HG03378 (cell line): ENCODE measurements around the gene TBL1X.
"Not testable (repeated sequence)": the region's sequence is repeated elsewhere in the genome, so short reads cannot be mapped to it uniquely, and the experiment has no call there.

Experiments
- ATAC-seq: cut with Tn5 transposase; IDR thresholded peaks from one replicate; pipeline ENCODE4 v1.9.1; 2021; ENCODE audit warnings: mild to moderate bottlenecking, moderate library complexity; ENCODE audit not compliant: unreplicated experiment

Gene TBL1X

DNA sequence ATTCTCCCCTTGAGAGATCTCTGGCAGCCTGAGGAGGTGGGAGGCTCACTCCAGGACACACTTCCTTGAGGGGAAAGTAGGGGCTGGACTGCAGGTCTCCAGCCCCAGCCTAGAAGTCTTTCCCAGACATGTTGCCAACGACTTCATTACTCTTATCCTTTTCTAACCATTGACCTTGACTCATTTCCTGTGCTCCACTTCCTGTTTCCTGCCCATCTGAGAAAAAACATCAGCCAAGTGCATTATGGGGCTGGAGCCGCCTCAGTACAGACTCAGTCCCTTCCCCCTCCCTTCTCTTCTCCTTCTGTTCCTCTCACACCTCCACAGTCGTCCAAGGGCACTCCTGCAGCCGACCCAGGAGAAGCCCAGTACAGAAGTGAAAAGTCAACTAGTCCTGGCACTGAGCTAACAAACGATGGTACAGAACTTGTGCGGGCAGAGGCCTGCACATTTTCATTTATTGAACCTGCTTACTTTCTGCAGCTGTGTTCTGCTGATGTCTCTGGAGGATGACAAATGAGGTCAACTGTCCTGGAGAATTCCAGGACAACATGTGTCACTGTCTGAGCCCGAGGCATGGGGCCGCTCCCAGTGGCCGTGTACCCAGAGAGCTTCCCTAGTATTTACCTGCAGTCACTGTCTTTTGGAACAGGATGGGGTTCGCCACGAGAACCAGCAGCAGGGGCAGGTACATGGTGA is 280.7 kb downstream of the TBL1X start:
- ATAC-seq = no peak

DNA sequence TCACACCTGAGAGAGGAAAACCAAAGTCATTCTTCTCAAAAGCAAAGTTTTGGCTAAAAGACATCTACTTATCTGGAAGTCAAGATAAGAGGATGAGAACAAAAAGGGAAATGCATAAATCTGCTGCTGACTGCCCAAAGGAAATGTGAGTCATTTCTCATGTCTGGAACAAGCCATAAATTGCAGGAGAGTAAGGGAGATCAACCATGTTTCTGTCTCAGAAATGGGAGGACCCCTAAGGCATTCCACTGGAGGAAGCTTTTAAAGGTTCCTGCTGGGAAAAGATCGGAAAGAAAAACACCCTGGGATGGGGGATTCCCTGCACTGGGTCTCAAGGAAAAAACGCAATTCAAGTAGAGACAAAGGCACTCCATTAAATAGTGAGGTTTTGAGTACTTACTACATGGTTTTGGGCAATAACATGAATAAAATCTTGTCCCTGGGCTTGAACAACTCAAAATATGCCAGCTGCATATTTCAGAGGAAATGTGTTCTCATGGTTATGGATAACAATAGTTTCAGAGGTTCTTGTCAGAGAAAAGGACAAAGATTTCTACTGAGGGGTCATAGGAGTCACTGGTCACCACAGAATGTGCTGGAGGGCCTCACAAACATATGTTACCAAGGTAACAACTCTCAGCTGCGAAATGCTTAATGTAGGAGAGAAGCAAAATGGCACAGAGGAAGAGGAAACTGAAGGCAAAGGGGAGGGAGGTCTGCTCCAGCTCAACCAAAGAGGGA is 281.5 kb downstream of the TBL1X start:
- no peak for ATAC-seq

DNA sequence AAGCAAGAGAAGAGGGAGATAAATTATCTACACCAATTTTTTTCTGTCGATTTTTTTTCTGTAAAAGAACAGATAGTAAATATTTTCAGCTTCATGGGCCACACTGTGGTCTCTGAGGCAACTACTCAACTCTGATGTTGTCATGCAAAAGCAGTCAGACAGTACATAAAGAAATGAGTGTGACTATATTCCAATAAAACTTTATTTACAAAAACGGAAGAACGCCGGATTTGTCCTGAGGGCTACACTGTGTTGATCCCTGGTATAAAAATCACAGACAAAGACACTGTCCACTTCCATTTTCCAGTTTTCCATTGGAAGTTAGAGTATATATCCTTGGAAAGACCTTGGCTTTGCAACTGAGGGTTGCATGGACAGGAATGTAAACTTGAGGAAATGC is 282.8 kb downstream of the TBL1X start:
- no peak for ATAC-seq

DNA sequence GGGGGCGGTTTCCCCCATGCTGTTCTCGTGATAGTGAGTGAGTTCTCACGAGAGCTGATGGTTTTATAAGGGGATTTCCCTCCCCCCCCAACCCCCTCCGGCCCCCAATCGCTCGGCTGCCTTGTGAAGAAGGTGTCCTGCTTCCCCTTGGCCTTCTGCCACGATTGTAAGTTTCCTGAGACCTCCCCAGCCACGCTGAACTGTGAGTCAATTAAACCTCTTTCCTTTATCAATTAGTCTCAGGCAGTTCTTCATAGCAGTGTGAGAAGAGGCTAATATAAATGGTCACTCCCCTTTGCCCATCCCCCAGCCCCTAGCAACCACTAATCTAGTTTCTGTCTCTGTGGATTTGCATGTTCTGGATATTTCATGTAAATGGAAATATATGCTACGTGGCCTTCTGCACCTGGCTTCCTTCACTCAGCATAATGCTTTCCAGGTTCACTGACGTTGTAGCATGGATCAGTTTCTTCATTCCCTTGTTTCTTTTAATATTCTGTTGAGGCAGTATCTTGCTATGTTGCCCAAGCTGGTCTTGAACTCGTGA is 284.4 kb downstream of the TBL1X start:
- ATAC-seq = no peak

DNA sequence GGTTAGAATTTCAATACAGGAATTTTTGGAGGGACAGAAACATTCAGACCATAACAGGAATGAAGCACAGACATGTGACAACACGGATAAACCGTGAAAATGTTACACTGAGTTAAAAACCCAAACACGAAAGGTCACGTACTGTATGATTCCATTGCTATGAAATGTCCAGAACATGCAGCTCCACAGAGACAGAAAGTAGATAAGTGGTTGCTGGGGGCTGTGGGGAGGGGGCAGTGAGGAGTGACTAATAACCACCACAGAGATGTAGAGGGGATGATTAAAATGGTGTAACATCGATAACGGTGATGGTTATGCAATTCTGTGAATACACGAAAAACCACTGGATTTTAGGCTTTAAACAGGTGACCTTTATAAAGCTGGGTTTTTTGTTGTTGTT is 292.5 kb downstream of the TBL1X start:
- ATAC-seq = no peak

DNA sequence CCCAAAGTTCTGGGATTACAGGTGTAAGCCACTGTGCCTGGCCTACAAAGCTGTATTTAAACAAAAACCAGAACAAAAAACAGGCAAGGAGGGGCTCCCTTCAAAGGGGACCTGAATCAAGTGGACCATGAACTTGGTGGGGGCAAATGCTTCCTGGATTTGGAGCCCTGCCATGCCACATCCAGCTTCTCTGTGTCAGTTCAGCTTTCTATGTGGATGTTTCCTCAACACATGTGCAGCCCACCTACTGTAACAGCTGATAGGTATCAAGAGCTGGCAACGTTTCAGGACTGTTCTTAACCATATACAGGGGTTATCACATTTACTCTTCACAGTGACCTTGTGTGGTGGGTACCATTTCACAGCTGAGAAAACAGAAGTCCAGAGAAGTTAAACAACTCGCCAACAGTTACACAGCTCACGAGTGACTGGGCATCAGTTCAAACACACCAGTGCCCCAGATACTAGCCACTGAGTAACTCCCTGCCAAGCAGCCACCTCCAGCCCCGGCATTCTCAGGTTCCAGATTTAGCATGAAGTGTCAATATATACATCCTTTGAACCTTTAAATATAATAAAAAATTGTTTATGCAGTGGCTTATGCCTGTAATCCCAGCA is 293.3 kb downstream of the TBL1X start:
- no peak for ATAC-seq

DNA sequence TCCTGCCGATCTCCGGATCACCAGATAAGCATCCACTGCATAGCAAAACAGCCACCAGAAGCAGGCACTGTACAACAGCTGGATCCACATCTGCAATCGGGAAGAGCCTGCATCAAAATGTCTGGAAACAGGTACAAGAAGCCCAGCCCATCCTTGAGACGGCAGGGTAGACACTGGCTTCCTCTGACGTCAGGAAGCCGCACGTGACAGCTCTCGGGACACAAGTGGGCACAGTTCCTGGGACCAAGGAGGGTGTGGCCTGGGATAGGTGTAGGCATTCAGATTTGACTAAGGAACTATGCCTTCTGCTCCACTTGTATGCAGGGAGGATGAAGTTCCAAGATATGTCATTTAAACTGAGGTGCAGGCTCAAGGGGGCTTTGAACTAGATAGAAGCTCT is 294.5 kb downstream of the TBL1X start:
- no peak for ATAC-seq

DNA sequence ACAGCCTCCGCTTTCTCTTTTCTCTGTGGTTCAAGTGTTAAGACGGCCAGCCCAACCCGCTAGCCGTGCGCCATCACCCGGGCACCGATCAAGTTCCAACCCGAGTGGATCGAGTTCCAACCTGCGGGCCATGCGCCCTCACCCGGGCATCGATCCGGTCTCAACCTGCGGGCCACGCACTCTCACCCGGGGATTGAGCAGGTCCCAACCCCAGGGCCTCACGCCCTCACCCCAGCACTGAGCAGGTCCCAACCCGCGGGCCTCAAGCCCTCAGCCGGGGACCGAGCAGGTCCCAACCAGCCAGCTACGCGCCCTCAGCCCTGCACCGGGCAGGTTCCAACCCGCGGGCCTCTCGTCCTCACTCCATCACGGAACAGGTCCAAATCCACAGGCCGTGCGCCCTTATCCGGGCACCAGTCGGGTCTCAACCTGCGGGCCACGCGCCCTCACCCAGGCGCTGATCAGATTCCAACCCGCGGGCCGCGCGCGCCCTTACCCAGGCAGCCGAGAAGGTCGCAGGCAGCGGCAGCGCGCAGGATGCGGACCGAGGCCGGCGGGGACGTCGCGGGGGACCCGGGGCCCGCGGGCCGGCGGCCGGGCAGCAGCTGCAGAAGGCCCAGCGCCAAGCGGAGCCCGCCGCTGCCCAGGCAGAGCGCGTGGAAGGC is 300.3 kb downstream of the TBL1X start:
- ATAC-seq = no peak

DNA sequence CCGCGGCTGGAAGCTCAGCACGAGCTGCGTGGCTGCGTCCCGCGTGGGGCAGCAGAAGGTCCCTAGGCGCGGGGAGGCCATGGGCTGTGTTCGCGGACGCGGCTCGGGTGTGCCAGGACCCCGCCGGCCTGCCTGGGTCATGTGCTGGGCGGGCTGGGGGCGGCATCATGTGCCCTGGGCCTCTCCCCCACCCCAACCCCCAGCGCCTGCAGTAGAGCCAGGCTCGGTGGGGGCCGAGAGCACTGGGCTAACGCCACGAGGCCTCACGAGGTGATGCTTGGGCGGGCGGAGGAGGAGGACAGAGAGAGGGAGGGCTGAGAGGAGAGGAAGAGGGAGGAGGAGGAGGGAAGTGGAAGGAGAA is 300.9 kb downstream of the TBL1X start, which contains the start of gene GPR143:
GPR143 (minus strand) TSS at position 111 of the 361 bp plus-strand sequence; CDS start at position 81, 30 bp downstream.
- ATAC-seq = no peak

DNA sequence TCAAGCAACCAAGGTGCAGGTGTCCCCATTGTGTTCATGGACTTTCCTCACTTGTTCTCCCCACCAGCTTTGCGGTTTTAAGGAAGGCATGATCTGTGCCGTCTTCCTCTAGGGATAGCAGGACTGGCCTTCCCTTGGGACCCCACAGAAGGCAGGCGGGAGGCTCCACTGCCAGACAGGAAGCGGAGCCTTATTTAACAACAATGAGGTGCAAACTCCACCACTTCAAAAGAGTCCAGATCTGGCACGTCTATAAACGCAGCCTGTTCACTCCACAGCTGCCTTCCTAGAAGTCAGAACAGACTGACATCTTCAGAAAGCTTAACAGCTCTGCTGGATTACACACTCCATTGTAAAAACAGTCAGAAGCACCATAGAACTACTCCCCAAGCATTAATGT is 302.5 kb downstream of the TBL1X start:
- ATAC-seq = no peak

DNA sequence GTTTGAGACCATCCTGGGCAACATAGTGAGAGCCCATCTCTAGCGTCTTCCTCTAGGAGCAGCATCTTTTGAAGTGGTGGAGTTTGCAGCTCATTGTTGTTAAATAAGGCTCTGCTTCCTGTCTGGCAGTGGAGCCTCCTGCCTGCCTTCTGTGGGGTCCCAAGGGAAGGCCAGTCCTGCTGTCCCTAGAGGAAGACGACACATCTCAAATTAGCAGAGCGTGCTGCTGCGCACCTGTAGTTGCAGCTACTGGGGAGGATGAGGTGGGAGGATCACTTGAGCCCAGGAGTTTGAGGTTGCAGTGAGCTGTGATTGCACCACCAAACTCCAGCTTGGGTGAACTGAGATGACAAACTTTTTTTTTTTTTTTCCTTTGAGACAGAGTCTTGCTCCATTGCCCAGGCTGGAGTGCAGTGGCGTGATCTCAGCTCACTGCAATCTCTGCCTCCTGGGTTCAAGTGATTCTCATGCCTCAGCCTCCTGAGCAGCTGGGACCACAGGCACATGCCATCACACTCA is 303.5 kb downstream of the TBL1X start:
- ATAC-seq = not testable (repeated sequence)

DNA sequence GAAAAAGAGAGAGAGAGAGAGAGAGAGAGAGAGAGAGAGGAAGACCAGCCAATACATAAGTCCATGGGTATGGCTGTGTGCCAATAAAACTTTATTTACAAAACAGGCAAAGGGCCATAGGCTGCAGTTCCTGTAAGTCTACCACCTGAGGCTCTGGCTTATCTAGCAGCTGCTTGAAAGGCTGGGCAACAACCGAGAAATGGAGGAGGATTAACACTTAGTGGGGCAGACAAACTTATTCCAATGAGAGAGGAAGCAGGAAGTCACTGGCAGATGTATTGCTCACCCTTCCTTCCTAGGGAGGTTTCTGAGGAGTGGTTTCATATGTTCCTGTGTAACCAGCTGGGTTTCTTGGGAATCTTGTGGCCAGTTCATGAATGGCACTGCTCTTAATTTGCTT is 305.5 kb downstream of the TBL1X start:
- ATAC-seq = no peak

DNA sequence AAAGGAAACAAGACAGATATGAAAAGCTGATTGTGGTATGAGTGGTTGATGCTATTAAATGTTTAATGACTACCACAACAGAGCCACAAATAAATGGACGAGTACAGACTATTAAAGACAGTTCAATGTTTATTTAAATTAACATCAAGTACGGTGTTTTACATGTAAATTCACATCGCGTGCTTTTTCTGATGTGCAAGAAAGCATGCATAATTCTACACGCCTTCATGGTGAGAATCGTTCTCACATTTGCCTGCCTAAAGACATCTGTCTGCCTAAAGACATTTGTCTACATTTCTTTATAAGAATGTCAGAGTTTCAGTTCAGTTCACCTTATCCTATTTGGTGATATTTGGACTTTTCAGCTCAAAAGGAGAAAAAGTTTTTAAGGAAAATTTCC is 308.1 kb downstream of the TBL1X start:
- no peak for ATAC-seq

DNA sequence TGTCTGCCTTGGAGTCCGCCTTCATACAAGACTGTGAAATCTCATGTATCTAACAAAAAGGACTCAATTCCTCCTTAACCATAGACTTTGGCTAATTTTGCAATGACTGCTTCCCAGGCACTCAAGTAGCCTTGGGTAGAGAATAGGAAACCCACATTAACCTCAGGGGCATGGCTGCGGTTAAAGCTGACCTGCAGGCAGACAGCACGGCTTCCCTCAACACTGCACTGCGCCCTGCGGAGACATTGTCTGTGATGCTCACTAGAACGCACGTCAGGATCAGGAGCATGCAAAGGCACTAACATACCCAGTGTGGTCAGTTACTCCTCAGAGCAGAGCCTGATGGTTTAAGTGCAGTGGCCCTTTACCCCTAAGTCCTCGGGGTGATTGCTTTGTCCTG is 311.1 kb downstream of the TBL1X start:
- no peak for ATAC-seq

DNA sequence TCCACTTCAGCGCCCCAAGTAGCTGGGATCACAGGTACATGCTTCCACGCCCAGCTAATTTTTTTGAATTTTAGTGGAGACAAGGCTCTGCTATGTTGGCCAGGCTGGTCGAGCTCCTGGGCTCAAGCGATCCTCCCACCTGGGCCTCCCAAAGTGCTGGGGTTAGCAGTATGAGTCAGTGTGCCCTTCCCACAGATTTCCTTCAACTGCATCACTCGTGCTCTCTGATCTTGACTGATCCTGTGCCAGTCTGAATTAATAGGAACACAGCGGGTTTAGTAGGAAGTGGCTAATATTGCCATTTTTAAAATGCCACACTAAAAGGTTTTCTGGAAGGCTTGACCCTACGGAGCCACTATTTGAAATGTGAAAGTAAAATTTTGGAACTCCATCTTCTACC is 317.1 kb downstream of the TBL1X start:
- no peak for ATAC-seq

DNA sequence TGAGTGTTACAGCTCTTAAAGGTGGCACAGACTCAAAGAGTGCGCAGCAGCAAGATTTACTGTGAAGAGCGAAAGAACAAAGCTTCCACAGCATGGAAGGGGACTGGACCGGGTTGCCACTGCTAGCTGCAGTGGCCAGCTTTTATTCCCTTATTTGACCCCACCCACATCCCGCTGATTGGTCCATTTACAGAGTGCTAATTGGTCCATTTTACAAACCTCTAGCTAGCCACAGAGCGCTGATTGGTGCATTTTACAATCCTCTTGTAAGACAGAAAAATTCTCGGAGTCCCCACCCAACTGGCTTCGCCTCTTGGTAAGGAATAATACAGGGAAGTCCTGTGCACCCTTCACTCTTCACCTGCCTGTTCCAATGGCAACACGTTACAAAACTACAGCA is 319.5 kb downstream of the TBL1X start:
- no peak for ATAC-seq

DNA sequence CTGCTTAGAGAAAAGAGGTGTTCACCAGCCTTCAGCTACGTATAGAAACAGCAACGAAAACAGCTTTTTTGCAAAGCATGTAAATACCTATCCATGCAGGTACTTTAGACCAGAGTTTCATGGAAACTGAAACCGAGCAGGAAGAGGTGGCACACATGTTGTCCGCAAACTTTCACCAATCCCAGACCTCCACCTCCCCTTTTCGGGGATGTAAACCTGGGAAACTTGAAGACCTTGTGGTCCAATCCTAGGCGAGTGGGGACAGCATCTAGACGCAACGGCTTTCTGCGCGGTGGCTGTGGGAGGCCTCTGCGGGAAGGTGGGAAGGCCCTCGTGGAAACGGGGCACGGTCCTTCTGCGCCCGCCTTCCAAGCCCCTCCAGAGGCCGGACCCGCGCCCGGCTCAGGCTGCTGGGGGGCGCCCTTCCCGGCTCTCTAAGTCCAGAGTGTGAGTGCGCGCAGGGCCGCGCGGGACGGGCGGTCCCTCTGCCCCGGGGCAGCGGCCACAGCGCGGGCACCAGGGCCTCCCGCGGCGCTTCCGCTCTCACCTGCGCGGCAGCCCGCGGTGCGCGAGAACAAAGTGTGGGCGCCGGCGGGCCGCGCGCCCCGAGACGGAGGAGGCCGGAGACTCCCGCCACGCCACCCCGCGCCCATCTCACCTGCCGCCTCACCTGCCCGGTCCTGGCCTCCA is 320.5 kb downstream of the TBL1X start:
- no peak for ATAC-seq

DNA sequence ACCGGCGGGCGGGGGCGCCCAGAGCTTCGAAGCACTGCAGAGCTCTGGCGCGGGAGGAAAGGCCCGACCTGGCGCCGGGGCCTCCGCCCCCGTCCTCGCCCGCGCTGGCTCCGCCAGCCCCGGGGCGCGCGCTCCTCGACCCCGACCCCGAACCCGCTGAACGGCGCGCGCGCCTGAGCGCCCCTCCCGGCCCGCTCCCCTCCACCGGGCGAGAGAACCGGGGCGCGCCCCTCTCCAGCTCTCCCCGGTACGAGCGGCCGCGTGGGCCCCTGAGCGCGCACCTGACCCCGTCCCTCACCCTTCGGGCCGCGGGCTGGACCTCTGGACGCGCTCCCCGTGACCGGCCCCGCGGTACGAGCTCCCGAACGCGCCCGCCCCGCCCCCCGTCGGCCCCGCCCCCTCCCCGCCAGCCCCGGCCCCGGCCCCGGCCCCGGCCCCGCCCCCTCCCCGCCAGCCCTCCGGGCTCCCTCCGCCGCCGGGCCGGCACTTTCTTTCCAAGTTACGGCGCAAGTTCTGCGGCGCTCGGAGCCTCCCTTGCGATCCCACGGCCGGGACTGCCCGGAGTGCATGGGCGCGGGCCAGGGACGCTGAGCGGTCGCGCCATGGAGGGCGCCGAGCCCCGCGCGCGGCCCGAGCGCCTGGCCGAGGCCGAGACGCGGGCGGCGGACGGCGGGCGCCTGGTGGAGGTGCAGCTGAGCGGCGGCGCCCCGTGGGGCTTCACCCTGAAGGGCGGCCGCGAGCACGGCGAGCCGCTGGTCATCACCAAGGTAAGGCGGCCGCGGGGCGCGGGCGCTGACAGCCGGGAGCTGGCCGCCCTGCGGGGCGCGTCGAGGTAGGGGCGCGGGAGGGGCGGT is 321.3 kb downstream of the TBL1X start, which contains the start of gene SHROOM2:
SHROOM2 (plus strand) TSS at position 486 of the 854 bp plus-strand sequence; CDS start at position 603, 117 bp downstream.
- no peak for ATAC-seq
